HFFc6 (cell line): ENCODE measurements around the gene KCNAB1. TPM values are rescaled to one million over a fixed set of nuclear protein-coding genes. Genes with fewer than 3 reads are reported as not detected.

Experiments
- DNase-seq: peaks from one replicate; pipeline ENCODE4 v3.0.0-alpha.2; 2018
- H3K27ac Mint-ChIP-seq: 2 replicates; pipeline ENCODE4 v1.8.0; 2020; ENCODE audit warnings: mild to moderate bottlenecking, mixed read lengths
- H3K27me3 Mint-ChIP-seq: 2 replicates; pipeline ENCODE4 v1.8.0; 2021; ENCODE audit warnings: mild to moderate bottlenecking, moderate library complexity, mixed read lengths; ENCODE audit not compliant: insufficient read depth
- H3K36me3 Mint-ChIP-seq: 2 replicates; pipeline ENCODE4 v1.8.0; 2021; ENCODE audit warnings: low read depth, mixed read lengths
- H3K4me1 Mint-ChIP-seq: 2 replicates; pipeline ENCODE4 v1.8.0; 2020; ENCODE audit warnings: low read depth, mixed read lengths
- H3K4me3 Mint-ChIP-seq: 2 replicates; pipeline ENCODE4 v1.8.0; 2020; ENCODE audit warnings: mild to moderate bottlenecking, moderate library complexity, mixed read lengths
- H3K9me3 Mint-ChIP-seq: 2 replicates; pipeline ENCODE4 v1.8.0; 2020; ENCODE audit warnings: mild to moderate bottlenecking, mixed read lengths
- CTCF ChIP-seq: fragments of 200-600 bp; sonication (generic); IDR thresholded peaks from 2 replicates; pipeline ENCODE4 v1.5.0; 2021; ENCODE audit warnings: antibody characterized with exemption, mild to moderate bottlenecking
- total RNA-seq, 6 experiments: library from RNA; stranded (reverse); fragmentation: NEBNext Ultra II Directional; extraction: Animal tissue kit (Norgen Biotek cat#: 25700); gene quantifications; 2 replicates in 1 of 6; 3 replicates in 5 of 6; pipeline ENCODE4 v1.2.3, GENCODE V29; 2021

The KCNAB1 gene
- total RNA-seq, 6 experiments from 2014 or later: not detected

- peak; percentile 6 for DNase-seq
- Mint-ChIP-seq H3K9me3 (no peaks in the 10 kb centered on the region), H3K4me1 (no peaks in the 10 kb centered on the region), H3K27me3 (no peaks in the 10 kb centered on the region; the same call in none of the 2 replicates), H3K4me3 (no peak overlapping the region), H3K36me3 (no peaks in the 10 kb centered on the region), H3K27ac (no peak overlapping the region)
- no peak for TF ChIP-seq CTCF
Observed at GRCh38 chr3:156181509-156181908, 61.1 kb downstream of the KCNAB1 start.

GRCh38 chr3:156183396-156183795, 63.0 kb downstream of the KCNAB1 start:
- no peak for TF ChIP-seq CTCF
- no peaks in the 10 kb centered on the region; the same call in 1 of the 2 replicates for H3K9me3 Mint-ChIP-seq
- no peak for DNase-seq
- H3K4me1 Mint-ChIP-seq: no peaks in the 10 kb centered on the region
- no peak overlapping the region for H3K27ac Mint-ChIP-seq
- no peak overlapping the region for H3K4me3 Mint-ChIP-seq
- no peaks in the 10 kb centered on the region; the same call in none of the 2 replicates for H3K27me3 Mint-ChIP-seq
- H3K36me3 Mint-ChIP-seq: no peaks in the 10 kb centered on the region

GRCh38 chr3:156184156-156184555, 63.8 kb downstream of the KCNAB1 start:
- no peaks in the 10 kb centered on the region; the same call in none of the 2 replicates for H3K27me3 Mint-ChIP-seq
- no peaks in the 10 kb centered on the region for H3K4me1 Mint-ChIP-seq
- H3K27ac Mint-ChIP-seq: no peak overlapping the region
- no peak for TF ChIP-seq CTCF
- H3K4me3 Mint-ChIP-seq: no peak overlapping the region
- H3K9me3 Mint-ChIP-seq: no peaks in the 10 kb centered on the region; the same call in 1 of the 2 replicates
- no peak for DNase-seq
- H3K36me3 Mint-ChIP-seq: no peaks in the 10 kb centered on the region

GRCh38 chr3:156187146-156187769, 66.9 kb downstream of the KCNAB1 start:
- TF ChIP-seq CTCF: no peak
- Mint-ChIP-seq H3K36me3 (no peaks in the 10 kb centered on the region), H3K27ac (no peak overlapping the region), H3K4me3 (no peak overlapping the region), H3K4me1 (no peaks in the 10 kb centered on the region), H3K9me3 (no peaks in the 10 kb centered on the region; the same call in 1 of the 2 replicates), H3K27me3 (no peaks in the 10 kb centered on the region; the same call in none of the 2 replicates)
- DNase-seq: peak; percentile 5

- no peak for TF ChIP-seq CTCF
- H3K27me3 Mint-ChIP-seq: no peaks in the 10 kb centered on the region; the same call in none of the 2 replicates
- no peaks in the 10 kb centered on the region for H3K36me3 Mint-ChIP-seq
- H3K9me3 Mint-ChIP-seq: no peaks in the 10 kb centered on the region; the same call in 1 of the 2 replicates
- H3K4me3 Mint-ChIP-seq: no peak overlapping the region
- no peak for DNase-seq
- H3K27ac Mint-ChIP-seq: no peak overlapping the region
- no peaks in the 10 kb centered on the region for H3K4me1 Mint-ChIP-seq
Observed at GRCh38 chr3:156188757-156189156, 68.4 kb downstream of the KCNAB1 start.
